Measurements from ENCODE around the gene BAHD1.
"Not testable (repeated sequence)": the region's sequence is repeated elsewhere in the genome, so short reads cannot be mapped to it uniquely, and the experiment has no call there.

BAHD1 gene

DNA sequence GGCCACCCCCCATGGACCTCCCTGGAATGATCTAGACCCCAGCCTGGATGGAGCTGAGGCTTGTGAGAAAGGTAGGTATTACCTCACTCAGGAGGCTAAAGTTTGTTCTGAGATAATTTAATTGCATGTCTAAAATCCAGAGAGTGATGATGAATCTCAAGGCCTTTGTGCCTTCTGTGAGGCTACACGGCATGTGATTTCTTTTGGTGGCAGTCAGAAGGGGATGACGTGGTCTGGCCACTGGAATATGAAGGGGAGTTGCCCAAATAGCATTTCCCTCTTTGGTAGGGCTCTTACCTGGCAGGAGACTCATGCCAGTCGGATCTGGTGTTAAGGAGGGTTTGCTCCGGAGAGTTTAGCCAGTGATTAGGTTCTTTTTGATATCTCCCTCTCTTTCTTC lies 2.5 kb downstream of the BAHD1 start:
- H3K27ac ChIP-seq = no peak overlapping the region
- DNase-seq (ENCODE audit: low read depth, low spot score) = no peak

DNA sequence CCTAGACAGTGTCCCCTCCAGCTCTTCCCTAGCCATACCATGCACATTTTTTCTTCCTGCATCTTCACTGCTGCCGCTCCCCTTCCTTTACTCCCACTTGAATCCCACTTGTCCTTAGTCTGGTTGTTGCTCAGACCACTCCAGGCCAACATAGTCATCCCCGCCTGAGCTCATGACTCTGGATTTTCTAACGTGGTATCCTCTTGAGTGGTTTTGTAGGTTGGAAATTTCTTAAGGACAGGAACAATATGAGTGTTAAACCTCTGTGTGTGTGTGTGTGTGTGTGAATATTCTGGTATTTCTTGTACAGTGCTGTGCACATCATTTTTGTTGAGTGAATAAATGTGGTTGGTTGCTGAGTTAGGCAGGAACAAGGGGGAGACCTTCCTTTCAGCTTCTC lies 3.1 kb downstream of the BAHD1 start:
- no peak for DNase-seq (ENCODE audit: low read depth, low spot score)
- H3K27ac ChIP-seq = no peak overlapping the region

DNA sequence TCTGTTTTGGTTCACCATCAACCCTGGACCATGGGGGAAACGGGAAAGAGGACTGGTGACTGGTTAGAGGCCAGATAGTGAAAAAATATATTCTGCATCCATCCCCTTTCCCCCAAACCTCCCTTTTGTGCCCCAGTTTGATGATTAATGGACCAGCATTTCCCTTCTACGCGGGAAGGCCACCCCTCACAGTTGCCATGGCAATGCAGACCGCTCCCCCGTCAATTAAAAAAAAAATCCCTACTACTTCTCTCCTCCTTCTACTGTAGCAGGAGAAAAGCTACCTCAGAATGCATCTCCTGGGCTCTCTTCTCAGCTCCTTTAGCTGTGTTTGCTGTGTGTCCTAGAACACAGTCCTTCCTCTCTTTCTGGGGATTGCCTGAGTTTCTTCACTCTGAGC lies 4.0 kb downstream of the BAHD1 start:
- no peak for DNase-seq (ENCODE audit: low read depth, low spot score)
- no peak overlapping the region for H3K27ac ChIP-seq

- no peak for DNase-seq (ENCODE audit: low read depth, low spot score)
- no peak overlapping the region for H3K27ac ChIP-seq
Measured at GRCh38 chr15:40445421-40445922, 4.7 kb downstream of the BAHD1 start.

- no peak for DNase-seq (ENCODE audit: low read depth, low spot score)
- no peak overlapping the region for H3K27ac ChIP-seq
Measured at GRCh38 chr15:40446144-40446543, 5.4 kb downstream of the BAHD1 start.

GRCh38 chr15:40448354-40448753 lies 7.6 kb downstream of the BAHD1 start:
- H3K27ac ChIP-seq = no peak overlapping the region
- no peak for DNase-seq (ENCODE audit: low read depth, low spot score)

DNA sequence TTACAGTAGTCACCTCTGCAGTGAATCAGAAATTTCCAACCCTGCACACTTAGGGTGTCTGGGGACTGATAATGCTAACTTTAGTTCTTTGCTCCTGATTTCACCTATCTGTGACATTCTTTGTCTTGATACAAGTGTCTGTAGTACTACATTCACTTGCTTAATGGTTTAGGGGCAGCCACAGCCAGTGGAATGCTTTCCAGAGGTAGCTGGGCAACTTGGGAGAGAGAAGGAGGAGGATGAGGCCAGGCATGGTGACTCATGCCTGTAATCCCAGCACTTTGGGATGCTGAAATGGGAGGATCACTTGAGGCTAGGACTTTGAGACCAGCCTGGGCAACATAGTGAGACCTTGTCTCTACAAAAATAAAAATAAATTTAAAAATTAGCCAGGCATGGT lies 8.5 kb downstream of the BAHD1 start:
- no peak overlapping the region for H3K27ac ChIP-seq
- DNase-seq (ENCODE audit: low read depth, low spot score) = no peak

- H3K27ac ChIP-seq = no peak overlapping the region
- DNase-seq (ENCODE audit: low read depth, low spot score) = no peak
Measured at GRCh38 chr15:40450047-40450446, 9.3 kb downstream of the BAHD1 start.

GRCh38 chr15:40451527-40452158 lies 10.9 kb downstream of the BAHD1 start:
- no peak overlapping the region for H3K27ac ChIP-seq
- DNase-seq (ENCODE audit: low read depth, low spot score) = no peak

- H3K27ac ChIP-seq = no peak overlapping the region
- no peak for DNase-seq (ENCODE audit: low read depth, low spot score)
Measured at GRCh38 chr15:40452296-40453090, 11.7 kb downstream of the BAHD1 start.

GRCh38 chr15:40453941-40454340 lies 13.2 kb downstream of the BAHD1 start:
- DNase-seq (ENCODE audit: low read depth, low spot score) = not testable (repeated sequence)

DNA sequence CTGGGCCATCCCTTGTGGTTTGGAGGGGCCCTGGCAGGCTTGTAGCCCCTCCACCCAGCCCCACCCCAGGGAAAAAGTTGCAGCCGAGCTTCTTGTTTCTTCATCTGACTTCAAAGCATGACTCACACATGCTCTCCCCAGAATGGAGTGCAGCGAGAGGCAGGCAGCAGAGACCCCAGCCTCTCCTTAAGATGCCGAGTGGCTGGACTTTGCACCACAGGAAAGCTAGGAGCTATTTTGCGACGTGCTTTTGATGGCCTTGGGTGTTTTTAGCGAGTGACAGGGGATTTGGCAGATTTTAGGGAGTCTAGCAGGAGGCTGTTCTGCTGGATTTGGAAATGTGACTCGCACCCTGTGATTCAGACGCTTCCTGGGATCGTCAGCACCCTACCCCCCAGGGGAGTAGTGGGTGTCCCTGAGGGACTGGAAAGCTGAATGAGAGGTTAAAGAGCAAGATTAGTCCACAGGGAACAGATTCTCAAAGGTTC lies 14.2 kb downstream of the BAHD1 start:
- no peak overlapping the region for H3K27ac ChIP-seq
- DNase-seq (ENCODE audit: low read depth, low spot score) = no peak

More at GRCh38 chr15:40453941-40454340, 13.2 kb downstream of the BAHD1 start:
- not testable (repeated sequence) for H3K27ac ChIP-seq

DNA sequence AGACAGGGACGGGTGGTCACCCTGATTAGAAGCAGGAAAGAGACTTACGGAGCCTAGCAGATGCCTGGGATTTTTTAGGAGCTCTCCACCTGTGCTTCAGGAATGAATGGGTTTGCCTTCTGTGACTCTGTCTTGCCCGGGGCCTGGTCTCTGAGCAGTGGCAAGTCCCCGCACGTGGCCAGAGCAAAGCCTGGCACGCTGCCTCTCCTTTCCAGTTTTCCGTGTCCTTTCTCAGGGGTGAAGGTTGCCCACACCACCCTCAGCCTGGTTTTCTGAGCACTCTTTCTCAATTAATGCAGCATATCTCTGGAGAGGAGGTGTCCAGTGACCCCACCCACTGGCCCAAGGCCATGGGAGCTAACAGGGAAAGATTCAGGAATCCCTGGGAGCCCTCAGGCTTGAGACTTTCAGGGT lies 15.6 kb downstream of the BAHD1 start:
- no peak overlapping the region for H3K27ac ChIP-seq
- DNase-seq (ENCODE audit: low read depth, low spot score) = no peak

GRCh38 chr15:40456738-40457137 lies 16.0 kb downstream of the BAHD1 start:
- H3K27ac ChIP-seq = no peak overlapping the region
- DNase-seq (ENCODE audit: low read depth, low spot score) = no peak

GRCh38 chr15:40458495-40459371 lies 18.0 kb downstream of the BAHD1 start:
- DNase-seq (ENCODE audit: low read depth, low spot score) = no peak
- no peak overlapping the region for H3K27ac ChIP-seq

DNA sequence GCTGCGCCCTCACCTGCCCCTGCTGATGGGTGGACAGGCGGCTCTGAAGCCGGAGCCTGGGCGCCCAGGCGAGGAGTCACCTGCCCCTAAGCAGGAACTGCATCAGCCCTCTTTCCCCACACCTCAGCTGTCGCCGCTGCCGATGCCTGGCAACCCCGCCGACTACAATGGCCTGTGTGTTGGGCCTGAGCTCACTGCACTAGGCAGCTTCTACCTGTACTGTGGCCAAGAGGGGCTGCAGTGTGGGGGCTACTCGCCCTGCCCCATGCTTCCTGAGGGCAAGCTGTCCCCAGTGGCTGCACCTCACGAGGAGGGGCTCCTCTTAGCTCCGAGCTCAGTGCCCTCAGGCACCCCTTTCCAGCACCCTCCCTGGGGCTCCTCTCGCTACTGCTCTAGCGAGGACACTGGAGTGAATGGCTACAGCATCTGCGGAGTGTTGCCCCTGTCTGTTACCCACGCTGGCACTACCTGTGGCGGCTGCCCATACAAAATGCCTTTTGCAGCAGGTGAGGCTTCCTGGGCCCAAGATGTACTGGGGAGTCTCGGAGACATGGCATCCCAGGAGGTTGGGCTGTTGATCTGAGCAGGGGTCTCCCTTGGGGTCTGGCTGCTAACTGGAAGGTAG lies 18.8 kb downstream of the BAHD1 start:
- H3K27ac ChIP-seq = no peak overlapping the region
- DNase-seq (ENCODE audit: low read depth, low spot score) = no peak

GRCh38 chr15:40460404-40460803 lies 19.7 kb downstream of the BAHD1 start:
- no peak overlapping the region for H3K27ac ChIP-seq

DNA sequence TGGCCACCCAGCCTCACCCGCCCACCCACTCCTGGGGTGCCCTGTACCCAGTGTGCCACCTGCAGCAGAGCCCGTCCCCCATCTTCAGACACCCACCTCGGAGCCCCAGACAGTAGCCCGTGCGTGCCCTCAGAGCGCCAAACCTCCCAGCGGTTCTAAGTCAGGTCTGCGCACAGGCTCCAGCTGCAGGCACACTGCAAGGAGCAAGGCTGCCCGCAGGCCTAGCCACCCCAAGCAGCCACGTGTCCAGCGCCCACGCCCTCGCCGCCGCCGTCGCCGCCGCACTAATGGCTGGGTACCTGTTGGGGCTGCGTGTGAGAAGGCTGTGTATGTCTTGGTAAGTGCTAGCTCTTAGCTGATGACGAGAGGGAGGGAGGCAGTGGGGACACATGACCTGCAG lies 21.2 kb downstream of the BAHD1 start:
- no peak for DNase-seq (ENCODE audit: low read depth, low spot score)
- H3K27ac ChIP-seq = no peak overlapping the region

More at GRCh38 chr15:40460404-40460803, 19.7 kb downstream of the BAHD1 start:
- no peak for DNase-seq (ENCODE audit: low read depth, low spot score)

- H3K27ac ChIP-seq = no peak overlapping the region
Measured at GRCh38 chr15:40463279-40463678, 22.5 kb downstream of the BAHD1 start.

DNA sequence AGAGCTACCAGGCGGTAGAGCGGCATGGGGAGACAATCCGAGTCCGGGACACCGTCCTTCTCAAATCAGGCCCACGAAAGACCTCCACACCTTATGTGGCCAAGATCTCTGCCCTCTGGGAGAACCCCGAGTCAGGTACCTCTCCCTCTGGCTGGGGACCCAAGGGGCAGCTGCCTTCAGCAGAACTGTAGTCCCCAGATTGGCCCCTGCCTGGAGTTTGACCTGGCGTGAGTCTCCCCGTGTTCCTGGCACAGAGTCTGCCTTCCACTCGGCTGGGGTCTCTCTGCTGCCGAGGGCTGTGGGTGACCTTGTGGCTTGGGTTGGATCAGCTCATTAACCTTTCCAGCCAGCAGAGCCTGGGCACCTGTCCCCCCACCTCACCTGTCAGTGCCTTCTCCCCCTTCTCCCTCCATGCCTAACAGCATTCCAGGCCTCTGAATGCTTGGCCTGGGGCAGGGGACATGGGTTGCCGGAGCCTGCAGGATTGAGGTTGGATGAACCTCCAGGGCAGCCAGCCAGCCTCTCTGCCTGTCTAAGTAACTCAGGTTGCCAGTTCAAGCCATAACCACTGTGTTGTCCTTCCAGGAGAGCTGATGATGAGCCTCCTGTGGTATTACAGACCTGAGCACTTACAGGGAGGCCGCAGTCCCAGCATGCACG lies 23.3 kb downstream of the BAHD1 start:
- H3K27ac ChIP-seq = no peak overlapping the region
- DNase-seq (ENCODE audit: low read depth, low spot score) = no peak

More at GRCh38 chr15:40463279-40463678, 22.5 kb downstream of the BAHD1 start:
- no peak for DNase-seq (ENCODE audit: low read depth, low spot score)

All from epithelial cell of prostate (primary cell).